Mammary epithelial cell (primary cell): Measurements from ENCODE around the gene LRRC32.

ENCODE experiments used
- EZH2 ChIP-seq: IDR thresholded peaks from 2 replicates; pipeline ENCODE4 v1.6.1; 2012; ENCODE audit warnings: low read length, inconsistent platforms, borderline replicate concordance
- TF ChIP-seq, protein P1 (sequence below), 2 donors: IDR thresholded peaks in 1 of 2; conservative IDR thresholded peaks in 1 of 2; 2 replicates each; pipeline ENCODE4 v1.5.1; 2011 to 2012; ENCODE audit warnings: inconsistent platforms in 2 of 2, low read length in 2 of 2, mild to moderate bottlenecking in 2 of 2, control low read depth in 1 of 2, low read depth in 1 of 2; ENCODE audit not compliant: insufficient read depth in 1 of 2; ENCODE audit errors: extremely low read depth in 1 of 2

DNA sequence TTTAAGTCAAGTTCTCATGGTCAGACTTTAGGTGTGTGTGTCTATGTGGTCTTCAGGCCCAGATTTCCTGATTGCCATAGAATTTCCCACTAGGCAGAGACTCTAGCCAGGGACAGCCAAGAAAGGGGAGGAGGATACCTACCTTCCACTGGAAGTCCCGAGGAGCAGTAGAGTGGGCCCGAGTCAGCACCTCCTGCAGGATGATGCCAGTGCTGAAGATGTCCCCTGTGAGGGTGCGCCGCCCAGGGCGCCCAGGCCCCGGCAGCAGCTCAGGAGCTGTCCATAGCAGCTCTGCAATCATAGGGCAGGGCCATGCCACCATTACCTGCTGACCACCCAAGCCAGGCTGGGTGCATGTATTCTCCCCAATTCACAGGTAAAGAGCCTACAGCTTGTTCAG lies 41.6 kb upstream of the LRRC32 start:
- TF ChIP-seq, protein P1, sequence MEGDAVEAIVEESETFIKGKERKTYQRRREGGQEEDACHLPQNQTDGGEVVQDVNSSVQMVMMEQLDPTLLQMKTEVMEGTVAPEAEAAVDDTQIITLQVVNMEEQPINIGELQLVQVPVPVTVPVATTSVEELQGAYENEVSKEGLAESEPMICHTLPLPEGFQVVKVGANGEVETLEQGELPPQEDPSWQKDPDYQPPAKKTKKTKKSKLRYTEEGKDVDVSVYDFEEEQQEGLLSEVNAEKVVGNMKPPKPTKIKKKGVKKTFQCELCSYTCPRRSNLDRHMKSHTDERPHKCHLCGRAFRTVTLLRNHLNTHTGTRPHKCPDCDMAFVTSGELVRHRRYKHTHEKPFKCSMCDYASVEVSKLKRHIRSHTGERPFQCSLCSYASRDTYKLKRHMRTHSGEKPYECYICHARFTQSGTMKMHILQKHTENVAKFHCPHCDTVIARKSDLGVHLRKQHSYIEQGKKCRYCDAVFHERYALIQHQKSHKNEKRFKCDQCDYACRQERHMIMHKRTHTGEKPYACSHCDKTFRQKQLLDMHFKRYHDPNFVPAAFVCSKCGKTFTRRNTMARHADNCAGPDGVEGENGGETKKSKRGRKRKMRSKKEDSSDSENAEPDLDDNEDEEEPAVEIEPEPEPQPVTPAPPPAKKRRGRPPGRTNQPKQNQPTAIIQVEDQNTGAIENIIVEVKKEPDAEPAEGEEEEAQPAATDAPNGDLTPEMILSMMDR (conservative IDR thresholded peaks at IDR 0.05 in 1 of 2, IDR thresholded peaks at IDR 0.05 in 1 of 2; ENCODE audit: extremely low read depth in 1 of 2, insufficient read depth in 1 of 2, low read depth in 1 of 2, low read length in 2 of 2) = no peak
- TF ChIP-seq EZH2 = no peak
